ENCODE data around the gene CCL16. TPM values are rescaled to one million over a fixed set of nuclear protein-coding genes. Genes with fewer than 3 reads are reported as not detected.

Gene CCL16
- total and polyA plus RNA-seq, 7 donors, result 0.04 TPM; not detected in 6

- peaks cover 0 to 3% (median 2%) of the 10 kb centered on the region in 3 donors for H3K27me3 ChIP-seq (ENCODE audit: insufficient read depth in 3 of 3, low read length in 2 of 3)
- H3K4me1 ChIP-seq, result no peaks in the 10 kb centered on the region
- no peak for TF ChIP-seq CTCF (IDR thresholded peaks at IDR 0.05)
- no peak overlapping the region for H3K4me3 ChIP-seq
- peaks cover 4% of the 10 kb centered on the region for H3K9me3 ChIP-seq
- DNase-seq (no peak), ATAC-seq (no peak)
- H3K36me3 ChIP-seq (ENCODE audit: insufficient read depth in 1 of 2, low read depth in 1 of 2), result no peaks in the 10 kb centered on the region
- H3K27ac ChIP-seq, result no peak overlapping the region
- 87 to 93% (median 88%) methylated on average over 6 of the region's 6 CpGs for WGBS, 3 donors
- intact Hi-C loops (cut with DNase I), result no loop called here
These were observed 2.8 kb upstream of the CCL16 start for GRCh38 chr17:35984140-35984539.

GRCh38 chr17:35982409-35983191 is 1.3 kb upstream of the CCL16 start:
- DNase-seq, result no peak
- no peak for ATAC-seq
- intact Hi-C loops (cut with DNase I), result no loop called here
- no peaks in the 10 kb centered on the region for H3K36me3 ChIP-seq (ENCODE audit: insufficient read depth in 1 of 2, low read depth in 1 of 2)
- 84 to 90% (median 84%) methylated on average over 3 of the region's 3 CpGs for WGBS, 3 donors
- H3K27me3 ChIP-seq (ENCODE audit: insufficient read depth in 3 of 3, low read length in 2 of 3), result peaks cover 0 to 3% (median 2%) of the 10 kb centered on the region in 3 donors
- no peak overlapping the region for H3K4me3 ChIP-seq
- TF ChIP-seq CTCF (IDR thresholded peaks at IDR 0.05), result no peak
- no peaks in the 10 kb centered on the region for H3K9me3 ChIP-seq
- no peak overlapping the region for H3K27ac ChIP-seq
- H3K4me1 ChIP-seq, result no peaks in the 10 kb centered on the region

- no peak overlapping the region for H3K4me3 ChIP-seq
- intact Hi-C loops (cut with DNase I), result no loop called here
- no peak for TF ChIP-seq CTCF (IDR thresholded peaks at IDR 0.05)
- H3K36me3 ChIP-seq (ENCODE audit: insufficient read depth in 1 of 2, low read depth in 1 of 2), result no peaks in the 10 kb centered on the region
- ATAC-seq (no peak), DNase-seq (no peak)
- WGBS, 3 donors, result 64 to 70% (median 65%) methylated on average over 4 of the region's 4 CpGs
- H3K27ac ChIP-seq, result no peak overlapping the region
- H3K9me3 ChIP-seq, result no peaks in the 10 kb centered on the region
- peaks cover 0 to 3% (median 2%) of the 10 kb centered on the region in 3 donors for H3K27me3 ChIP-seq (ENCODE audit: insufficient read depth in 3 of 3, low read length in 2 of 3)
- no peaks in the 10 kb centered on the region for H3K4me1 ChIP-seq
These were observed 622 bp upstream of the CCL16 start for GRCh38 chr17:35981908-35982330.

- intact Hi-C loops (cut with DNase I), result no loop called here
- DNase-seq, result no peak
- no peak overlapping the region for H3K4me3 ChIP-seq
- no peaks in the 10 kb centered on the region for H3K9me3 ChIP-seq
- peaks cover 0 to 3% (median 0%) of the 10 kb centered on the region in 3 donors for H3K27me3 ChIP-seq (ENCODE audit: insufficient read depth in 3 of 3, low read length in 2 of 3)
- H3K4me1 ChIP-seq, result no peaks in the 10 kb centered on the region
- no peak for ATAC-seq
- no peaks in the 10 kb centered on the region for H3K36me3 ChIP-seq (ENCODE audit: insufficient read depth in 1 of 2, low read depth in 1 of 2)
- TF ChIP-seq CTCF (IDR thresholded peaks at IDR 0.05), result no peak
- no peak overlapping the region for H3K27ac ChIP-seq
- WGBS, 3 donors, result 68 to 76% (median 72%) methylated on average over 3 of the region's 3 CpGs
These were observed 3.0 kb downstream of the CCL16 start for GRCh38 chr17:35978346-35978745.

Measured in psoas muscle (tissue), 8 donors.